GM21717 (cell line): Measurements from ENCODE around the gene KNDC1.

Experiments
- ATAC-seq: cut with Tn5 transposase; IDR thresholded peaks from one replicate; pipeline ENCODE4 v1.9.1; 2021; ENCODE audit warnings: mild to moderate bottlenecking, moderate library complexity; ENCODE audit not compliant: unreplicated experiment

The KNDC1 gene

GRCh38 chr10:133190225-133190624 is 30.2 kb downstream of the KNDC1 start:
- no peak for ATAC-seq

GRCh38 chr10:133191651-133192050 is 31.6 kb downstream of the KNDC1 start:
- no peak for ATAC-seq

DNA sequence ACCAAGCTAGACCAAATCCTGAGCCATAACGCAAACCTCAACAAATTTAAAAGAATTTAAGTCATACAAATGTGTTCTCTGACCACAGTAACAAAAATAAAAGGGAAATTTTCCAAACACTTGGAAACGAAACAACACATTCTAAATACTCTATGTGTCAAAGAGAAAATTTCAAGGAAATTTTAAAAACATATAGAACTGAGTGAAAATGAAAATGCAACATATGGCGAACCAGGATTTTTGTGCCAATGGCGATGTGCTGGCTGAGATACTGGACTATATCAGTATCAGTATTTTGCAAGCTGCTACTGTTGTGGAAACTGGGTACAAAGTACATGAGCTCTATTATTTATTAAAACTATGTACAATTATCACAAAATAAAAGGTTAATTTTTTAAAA is 34.1 kb downstream of the KNDC1 start:
- ATAC-seq, result no peak

DNA sequence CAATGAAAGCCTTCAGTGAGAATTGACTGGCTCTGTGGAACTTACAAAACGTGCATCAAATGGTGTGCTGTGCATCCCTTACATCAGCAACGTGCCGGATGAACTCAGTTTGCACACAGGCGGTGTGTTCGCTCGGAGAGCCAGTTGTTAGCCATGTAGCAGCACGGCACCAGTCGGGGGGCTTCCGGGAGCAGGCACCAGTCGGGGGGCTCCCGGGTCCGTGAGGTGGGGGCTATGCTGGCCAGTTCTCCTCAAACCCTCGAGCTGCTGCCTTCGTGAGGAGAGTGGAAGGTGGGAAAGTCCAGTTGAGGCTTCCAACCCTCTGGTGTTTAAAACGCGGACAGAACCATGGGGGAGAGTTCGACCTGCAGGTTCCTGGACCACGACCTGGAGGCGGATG is 35.1 kb downstream of the KNDC1 start:
- ATAC-seq, result no peak

- ATAC-seq, result no peak
Observed at GRCh38 chr10:133195611-133196010, 35.6 kb downstream of the KNDC1 start.

- no peak for ATAC-seq
Observed at GRCh38 chr10:133196221-133196915, 36.3 kb downstream of the KNDC1 start.

DNA sequence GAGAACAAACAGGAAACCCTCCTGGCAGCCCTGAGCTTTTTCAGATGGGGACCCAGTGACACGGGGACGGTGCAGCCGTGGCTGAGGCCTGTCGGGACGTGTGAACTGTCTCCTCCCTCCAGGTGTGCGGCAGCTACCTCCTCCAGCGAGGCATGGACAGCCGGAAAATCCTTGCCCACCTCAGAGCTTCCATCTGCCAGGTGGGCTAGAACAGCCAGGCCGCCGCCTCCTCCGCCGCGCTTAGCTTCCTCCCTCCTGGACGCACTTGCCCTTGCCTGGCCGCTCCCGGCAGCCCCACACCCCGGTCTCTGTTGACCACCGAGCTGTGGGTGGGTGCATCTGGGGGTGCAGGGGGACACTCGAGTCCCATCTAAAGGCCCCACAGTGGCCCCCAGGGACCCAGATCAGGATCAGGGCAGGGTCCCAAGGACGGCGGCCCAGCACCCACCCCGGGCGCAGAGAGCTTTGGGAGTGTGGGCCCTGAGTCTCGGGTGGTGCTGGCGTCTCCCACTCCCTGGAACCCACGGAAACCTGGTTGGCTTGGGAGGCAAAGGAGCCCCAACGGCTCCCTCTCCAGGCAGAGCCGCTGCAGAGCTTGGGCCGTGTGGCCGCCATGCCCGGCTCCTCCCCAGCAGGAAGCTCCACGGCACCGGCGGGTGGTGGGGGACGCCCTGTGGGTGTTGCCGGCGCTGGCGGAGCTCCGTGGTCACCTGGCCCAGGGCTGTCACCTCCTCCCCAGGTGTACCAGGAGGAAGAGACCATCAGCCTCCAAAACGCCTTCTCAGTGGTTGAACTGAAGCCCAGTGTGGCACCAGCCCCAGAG is 37.1 kb downstream of the KNDC1 start:
- ATAC-seq, result no peak

DNA sequence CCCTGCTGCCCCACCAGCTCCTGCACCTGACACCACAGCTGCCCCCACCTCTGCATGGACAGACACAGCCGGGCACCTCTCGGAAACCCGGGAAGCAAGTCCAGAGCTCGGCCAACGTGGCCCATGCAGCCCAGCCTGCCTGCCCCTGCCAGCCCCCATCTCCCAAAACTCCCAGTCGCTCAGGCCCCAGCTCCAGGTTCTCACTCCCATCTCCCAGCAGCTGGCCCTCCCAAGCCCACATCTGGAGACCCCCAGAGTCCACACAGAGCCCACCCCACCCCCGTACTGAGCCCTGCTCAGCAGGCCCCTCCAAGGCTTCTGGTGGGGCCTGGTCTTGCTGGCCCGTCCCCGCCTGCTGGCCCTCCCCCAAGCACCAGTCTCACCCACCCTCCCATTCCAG is 37.8 kb downstream of the KNDC1 start:
- no peak for ATAC-seq

GRCh38 chr10:133198206-133198605 is 38.2 kb downstream of the KNDC1 start:
- ATAC-seq, result no peak

- ATAC-seq, result no peak
Observed at GRCh38 chr10:133198621-133199487, 38.8 kb downstream of the KNDC1 start.

DNA sequence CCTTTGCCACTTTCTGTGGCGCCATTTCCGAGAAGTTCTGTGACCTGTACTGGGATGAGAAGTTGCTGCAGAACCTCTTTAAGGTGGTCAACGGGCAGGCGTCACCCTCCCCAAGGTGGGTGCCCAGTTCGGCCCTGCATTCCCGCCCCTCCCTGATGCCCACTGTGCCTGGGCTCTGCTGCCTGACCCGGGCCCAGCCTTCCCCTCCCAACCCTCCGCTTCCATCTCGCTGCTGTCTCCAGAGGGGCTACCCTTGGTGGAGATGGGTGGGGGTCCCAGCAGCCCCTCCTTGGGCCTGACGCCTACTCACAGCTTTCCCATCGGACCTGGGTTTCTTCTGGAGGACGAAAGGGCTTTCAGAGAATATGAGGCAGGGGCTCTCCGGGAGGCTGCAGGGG is 39.5 kb downstream of the KNDC1 start:
- no peak for ATAC-seq

GRCh38 chr10:133199992-133200611 is 40.1 kb downstream of the KNDC1 start:
- no peak for ATAC-seq

DNA sequence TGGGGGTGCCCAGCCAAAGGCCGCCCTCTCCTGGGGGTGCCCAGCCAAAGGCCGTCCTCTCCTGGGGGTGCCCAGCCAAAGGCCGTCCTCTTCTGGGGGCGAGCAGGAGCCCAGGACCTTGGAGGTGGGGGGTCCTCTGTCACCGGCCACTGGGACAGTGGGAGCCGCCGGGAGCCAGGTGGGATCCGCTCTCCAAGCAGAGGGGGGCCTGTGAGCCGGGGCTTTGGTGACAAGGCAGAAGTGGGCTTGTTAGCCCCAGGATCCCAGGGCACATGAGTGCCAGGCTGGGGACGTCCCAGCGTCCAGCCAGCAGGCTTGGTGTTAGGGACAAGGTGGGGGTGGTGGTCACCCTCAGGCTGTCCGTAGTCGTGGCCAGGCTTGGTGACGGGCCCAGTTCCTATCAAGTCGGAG is 40.6 kb downstream of the KNDC1 start:
- ATAC-seq, result no peak

- ATAC-seq, result no peak
Observed at GRCh38 chr10:133201151-133201947, 41.3 kb downstream of the KNDC1 start.

- ATAC-seq, result no peak
Observed at GRCh38 chr10:133201948-133202725, 42.1 kb downstream of the KNDC1 start.

DNA sequence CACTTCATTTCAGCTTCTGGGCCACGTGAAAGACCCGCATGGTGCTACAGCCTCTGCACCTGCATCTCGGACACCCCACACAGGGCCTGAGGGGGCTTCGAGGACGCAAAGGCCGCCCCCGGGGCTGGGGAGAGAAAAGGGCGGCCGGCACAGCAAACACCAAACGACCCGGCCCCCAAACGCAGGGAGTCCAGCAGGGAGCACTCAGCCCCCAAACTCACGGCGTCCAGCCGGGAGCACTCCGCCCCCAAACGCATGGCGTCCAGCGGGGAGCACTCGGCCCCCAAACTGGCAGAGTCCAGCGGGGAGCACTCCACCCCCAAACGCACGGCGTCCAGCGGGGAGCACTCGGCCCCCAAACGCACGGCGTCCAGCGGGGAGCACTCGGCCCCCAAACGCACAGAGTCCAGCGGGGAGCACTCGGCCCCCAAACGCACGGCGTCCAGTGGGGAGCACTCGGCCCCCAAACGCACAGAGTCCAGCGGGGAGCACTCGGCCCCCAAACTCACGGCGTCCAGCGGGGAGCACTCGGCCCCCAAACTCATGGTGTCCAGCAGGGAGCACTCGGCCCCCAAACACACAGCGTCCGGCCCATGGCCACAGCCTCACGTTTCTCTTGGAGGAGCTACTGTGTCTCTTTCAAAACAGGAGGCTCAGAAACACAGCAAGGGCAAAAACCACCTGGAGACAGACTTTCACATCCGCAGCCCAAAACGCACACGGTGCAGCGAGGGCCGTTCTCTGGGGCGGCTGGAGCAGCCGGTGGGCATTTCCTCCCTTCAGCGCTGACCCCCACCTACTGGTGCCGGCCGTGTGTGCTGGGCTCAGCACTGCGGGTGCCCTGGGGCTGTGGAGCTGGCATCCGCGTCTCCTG is 43.0 kb downstream of the KNDC1 start:
- no peak for ATAC-seq

DNA sequence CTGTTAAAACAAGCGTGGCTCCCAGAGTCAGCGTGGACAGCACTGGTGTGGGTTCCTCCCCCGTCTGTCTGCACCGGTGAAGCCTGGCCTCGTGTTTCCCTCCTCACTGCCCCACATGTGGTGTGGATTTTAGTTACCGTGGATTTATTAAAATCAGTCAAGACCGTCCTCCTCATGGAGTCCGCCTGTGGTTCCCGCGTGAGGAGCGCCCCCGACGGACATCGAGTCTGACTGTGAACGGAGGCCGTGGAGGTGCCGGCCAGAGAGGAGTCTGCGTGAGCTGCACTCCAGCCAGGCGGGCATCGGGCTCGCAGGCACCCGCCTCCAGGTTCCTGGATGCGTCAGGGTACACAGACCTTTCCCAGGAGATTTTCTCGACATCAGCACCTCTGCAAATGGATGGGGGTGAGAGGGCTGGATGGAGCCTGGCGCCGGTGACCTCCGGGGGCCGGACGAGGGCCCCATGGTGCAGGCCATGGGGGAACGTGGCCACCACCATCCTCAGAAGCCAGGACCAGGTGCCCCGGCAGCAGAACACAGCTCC is 43.7 kb downstream of the KNDC1 start:
- no peak for ATAC-seq
